ENCODE measurements around the gene PPP2R1B. TPM values are rescaled to one million over a fixed set of nuclear protein-coding genes. Genes with fewer than 3 reads are reported as not detected.
"Not testable (repeated sequence)": the region's sequence is repeated elsewhere in the genome, so short reads cannot be mapped to it uniquely, and the experiment has no call there.

Gene PPP2R1B
- total RNA-seq, 4 donors from 2014 or later: 11.1 to 21.9 (median 20.5) TPM

- Histone ChIP-seq H3K4me3 (no peak overlapping the region), H3K27me3 (no peaks in the 10 kb centered on the region), H3K27ac (no peak overlapping the region), H3K36me3 (peaks cover 0 to 82% of the 10 kb centered on the region in 2 donors), H3K4me1 (peaks cover 6 to 22% (median 10%) of the 10 kb centered on the region in 3 donors), H3K9me3 (no peaks in the 10 kb centered on the region)
- 90 to 100% methylated on average over 2 to 6 of the region's 8 CpGs for WGBS, 2 donors (ENCODE audit: low coverage in 1 of 2)
- no peak for ATAC-seq
- TF ChIP-seq POLR2AphosphoS5 (IDR thresholded peaks at IDR 0.05) (no peak), EP300 (IDR thresholded peaks at IDR 0.05) (no peak), POLR2A (IDR thresholded peaks at IDR 0.05) (no peak), CTCF (IDR thresholded peaks at IDR 0.05) (no peak)
These were observed 43.7 kb downstream of the PPP2R1B start for GRCh38 chr11:111722501-111722900.

GRCh38 chr11:111720801-111721494 is 45.2 kb downstream of the PPP2R1B start:
- H3K4me3 ChIP-seq: no peak overlapping the region
- peaks cover 6 to 23% (median 10%) of the 10 kb centered on the region in 3 donors for H3K4me1 ChIP-seq
- 88 to 98% methylated on average over 5 of the region's 7 CpGs for WGBS, 2 donors (ENCODE audit: low coverage in 1 of 2)
- H3K36me3 ChIP-seq: peaks cover 0 to 71% of the 10 kb centered on the region in 2 donors
- TF ChIP-seq EP300 (IDR thresholded peaks at IDR 0.05) (no peak), POLR2AphosphoS5 (IDR thresholded peaks at IDR 0.05) (no peak), POLR2A (IDR thresholded peaks at IDR 0.05) (no peak), CTCF (IDR thresholded peaks at IDR 0.05) (no peak)
- ATAC-seq: no peak
- no peak overlapping the region for H3K27ac ChIP-seq
- no peaks in the 10 kb centered on the region for H3K27me3 ChIP-seq
- H3K9me3 ChIP-seq: no peaks in the 10 kb centered on the region

- Histone ChIP-seq H3K4me1 (peaks cover 6 to 32% (median 10%) of the 10 kb centered on the region in 3 donors), H3K9me3 (no peaks in the 10 kb centered on the region), H3K27me3 (no peaks in the 10 kb centered on the region), H3K36me3 (peaks cover 0 to 67% of the 10 kb centered on the region in 2 donors), H3K4me3 (no peak overlapping the region), H3K27ac (peak overlapping the region in 2 of 4 donors; percentile 44 to 66)
- ATAC-seq: no peak
- no peak for TF ChIP-seq POLR2A (IDR thresholded peaks at IDR 0.05)
- no peak for TF ChIP-seq EP300 (IDR thresholded peaks at IDR 0.05)
- no peak for TF ChIP-seq CTCF (IDR thresholded peaks at IDR 0.05)
- no peak for TF ChIP-seq POLR2AphosphoS5 (IDR thresholded peaks at IDR 0.05)
- WGBS, 2 donors (ENCODE audit: low coverage in 1 of 2): 75 to 100% methylated on average over 1 to 2 of the region's 2 CpGs
These were observed 46.8 kb downstream of the PPP2R1B start for GRCh38 chr11:111719379-111719778.

GRCh38 chr11:111718859-111719258 is 47.3 kb downstream of the PPP2R1B start:
- Histone ChIP-seq H3K9me3 (no peaks in the 10 kb centered on the region), H3K36me3 (peaks cover 0 to 67% of the 10 kb centered on the region in 2 donors), H3K27ac (peak overlapping the region; percentile 39 to 81 (median 55)), H3K27me3 (no peaks in the 10 kb centered on the region), H3K4me1 (peaks cover 6 to 32% (median 10%) of the 10 kb centered on the region in 3 donors), H3K4me3 (no peak overlapping the region)
- no peak for TF ChIP-seq POLR2A (IDR thresholded peaks at IDR 0.05)
- no peak for TF ChIP-seq EP300 (IDR thresholded peaks at IDR 0.05)
- TF ChIP-seq CTCF (IDR thresholded peaks at IDR 0.05): no peak
- no peak for TF ChIP-seq POLR2AphosphoS5 (IDR thresholded peaks at IDR 0.05)
- WGBS, 2 donors (ENCODE audit: low coverage in 1 of 2): 77 to 80% methylated on average over 1 to 5 of the region's 5 CpGs
- no peak for ATAC-seq

- no peaks in the 10 kb centered on the region for H3K9me3 ChIP-seq
- H3K27ac ChIP-seq: peak overlapping the region; percentile 44 to 81 (median 55)
- no peaks in the 10 kb centered on the region for H3K27me3 ChIP-seq
- peaks cover 6 to 32% (median 10%) of the 10 kb centered on the region in 3 donors for H3K4me1 ChIP-seq
- H3K4me3 ChIP-seq: no peak overlapping the region
- 26 to 48% methylated on average over 4 of the region's 6 CpGs for WGBS, 2 donors (ENCODE audit: low coverage in 1 of 2)
- peaks cover 0 to 66% of the 10 kb centered on the region in 2 donors for H3K36me3 ChIP-seq
- TF ChIP-seq POLR2AphosphoS5 (IDR thresholded peaks at IDR 0.05): peak; percentile 37
- no peak for TF ChIP-seq EP300 (IDR thresholded peaks at IDR 0.05)
- peak; percentile 50 for ATAC-seq
These were observed 47.8 kb downstream of the PPP2R1B start for GRCh38 chr11:111718436-111718835.

- WGBS, 2 donors (ENCODE audit: low coverage in 1 of 2): 96 to 97% methylated on average over 3 of the region's 3 CpGs
- ATAC-seq: not testable (repeated sequence)
- H3K27ac ChIP-seq: peak overlapping the region in 3 of 4 donors; percentile 44 to 81 (median 66)
These were observed 48.5 kb downstream of the PPP2R1B start for GRCh38 chr11:111717660-111718059.

More at GRCh38 chr11:111717660-111718059, 48.5 kb downstream of the PPP2R1B start:
- H3K27me3 ChIP-seq, H3K4me3 ChIP-seq, H3K9me3 ChIP-seq: not testable (repeated sequence)
- Histone ChIP-seq H3K36me3 (peaks cover 0 to 66% of the 10 kb centered on the region in 2 donors), H3K4me1 (peaks cover 6 to 32% (median 10%) of the 10 kb centered on the region in 3 donors)
